Amniotic epithelial cell (primary cell): ENCODE data around the gene ELN.
A peak's percentile ranks its signal among the peaks of the same experiment; 100 is the strongest.

Experiments used
- DNase-seq: peaks from one replicate; pipeline ENCODE4 v3.0.0-alpha.2; 2010; ENCODE audit warnings: low read depth

Gene ELN

GRCh38 chr7:74025146-74025545 is 2.8 kb upstream of the ELN start:
- no peak for DNase-seq

- DNase-seq: no peak
Measured at GRCh38 chr7:74025730-74026129, 2.2 kb upstream of the ELN start.

GRCh38 chr7:74026406-74026902 is 1.5 kb upstream of the ELN start:
- DNase-seq: no peak

- peak; percentile 22 for DNase-seq
Measured at GRCh38 chr7:74026903-74027682, 880 bp upstream of the ELN start.

- DNase-seq: no peak
Measured at GRCh38 chr7:74028321-74028838, 407 bp downstream of the ELN start.

- no peak for DNase-seq
Measured at GRCh38 chr7:74029089-74029785, 1.3 kb downstream of the ELN start.

GRCh38 chr7:74029991-74030415 is 2.0 kb downstream of the ELN start:
- no peak for DNase-seq

GRCh38 chr7:74030861-74031260 is 2.9 kb downstream of the ELN start:
- no peak for DNase-seq

- DNase-seq: no peak
Measured at GRCh38 chr7:74031403-74032190, 3.6 kb downstream of the ELN start.

- DNase-seq: peak; percentile 48
Measured at GRCh38 chr7:74032191-74032490, 4.2 kb downstream of the ELN start.

GRCh38 chr7:74032624-74033371 is 4.8 kb downstream of the ELN start:
- DNase-seq: no peak

- peak; percentile 40 for DNase-seq
Measured at GRCh38 chr7:74033372-74034311, 5.7 kb downstream of the ELN start.

- DNase-seq: no peak
Measured at GRCh38 chr7:74037609-74038008, 9.6 kb downstream of the ELN start.

GRCh38 chr7:74038194-74038961 is 10.4 kb downstream of the ELN start:
- DNase-seq: no peak

GRCh38 chr7:74039337-74039736 is 11.4 kb downstream of the ELN start:
- no peak for DNase-seq

GRCh38 chr7:74040101-74040790 is 12.3 kb downstream of the ELN start:
- no peak for DNase-seq

GRCh38 chr7:74040791-74041520 is 13.0 kb downstream of the ELN start:
- DNase-seq: no peak

GRCh38 chr7:74042746-74043522 is 15.0 kb downstream of the ELN start:
- DNase-seq: no peak
